ENCODE measurements around the gene AARS2.

The AARS2 gene

GRCh38 chr6:44260011-44260410 lies 53.1 kb downstream of the AARS2 start:
- no peak for DNase-seq

- DNase-seq = no peak
Measured at GRCh38 chr6:44258921-44259320, 54.2 kb downstream of the AARS2 start.

GRCh38 chr6:44258325-44258863 lies 54.8 kb downstream of the AARS2 start:
- no peak for DNase-seq

GRCh38 chr6:44257753-44258324 lies 55.3 kb downstream of the AARS2 start:
- no peak for DNase-seq

- peak; percentile 72 for DNase-seq
Measured at GRCh38 chr6:44257025-44257752, 56.0 kb downstream of the AARS2 start, which contains the start of gene SLC35B2. Gene SLC35B2, minus strand, starts transcription at chr6:44257528. Its CDS starts 118 bp downstream, at chr6:44257410.

- DNase-seq = no peak
Measured at GRCh38 chr6:44256775-44257024, 56.4 kb downstream of the AARS2 start.

- no peak for DNase-seq
Measured at GRCh38 chr6:44255871-44256774, 57.0 kb downstream of the AARS2 start.

- DNase-seq = peak; percentile 17
Measured at GRCh38 chr6:44255105-44255808, 57.9 kb downstream of the AARS2 start.

GRCh38 chr6:44254191-44255104 lies 58.7 kb downstream of the AARS2 start:
- DNase-seq = no peak

GRCh38 chr6:44253307-44254101 lies 59.6 kb downstream of the AARS2 start:
- peak; percentile 39 for DNase-seq

- no peak for DNase-seq
Measured at GRCh38 chr6:44251576-44252524, 61.3 kb downstream of the AARS2 start.

- DNase-seq = no peak
Measured at GRCh38 chr6:44250718-44251123, 62.4 kb downstream of the AARS2 start.

- DNase-seq = no peak
Measured at GRCh38 chr6:44250067-44250717, 63.0 kb downstream of the AARS2 start.

Data from fibroblast of skin of right biceps (primary cell).